WERI-Rb-1 (cell line): Measurements from ENCODE around the gene PRRC2B.

ENCODE experiments used
- DNase-seq: peaks from one replicate; pipeline ENCODE4 v3.0.0-alpha.2; 2020
- H3K27ac ChIP-seq: fragments of 250-450 bp; sonication (Bioruptor Pico); 2 replicates; pipeline ENCODE4 v1.5.1; 2020; ENCODE audit warnings: mild to moderate bottlenecking, moderate library complexity
- H3K27me3 ChIP-seq: fragments of 250-450 bp; sonication (Bioruptor Pico); 2 replicates; pipeline ENCODE4 v1.5.1; 2021; ENCODE audit warnings: mild to moderate bottlenecking, low read depth, moderate library complexity; ENCODE audit not compliant: insufficient read depth, severe bottlenecking
- H3K36me3 ChIP-seq: fragments of 250-450 bp; sonication (Bioruptor Pico); 2 replicates; pipeline ENCODE4 v1.5.1; 2020; ENCODE audit warnings: mild to moderate bottlenecking, moderate library complexity
- H3K4me3 ChIP-seq: 2 replicates; pipeline ENCODE4 v1.5.1; 2011; ENCODE audit warnings: low read depth, mild to moderate bottlenecking, control low read depth, low read length
- H3K9me3 ChIP-seq: fragments of 250-450 bp; sonication (Bioruptor Pico); 2 replicates; pipeline ENCODE4 v1.5.1; 2021; ENCODE audit warnings: mild to moderate bottlenecking, moderate library complexity; ENCODE audit not compliant: severe bottlenecking
- CTCF ChIP-seq: IDR thresholded peaks from 2 replicates; pipeline ENCODE4 v1.5.1; 2011; ENCODE audit warnings: low read depth, mild to moderate bottlenecking, control low read depth, inconsistent platforms, low read length

The PRRC2B gene

GRCh38 chr9:131419026-131419614, 25.2 kb downstream of the PRRC2B start:
- Histone ChIP-seq H3K27ac (no peak overlapping the region; the same call in 1 of the 2 replicates), H3K4me3 (no peak overlapping the region), H3K9me3 (no peaks in the 10 kb centered on the region), H3K36me3 (peaks cover 80% of the 10 kb centered on the region), H3K27me3 (no peaks in the 10 kb centered on the region)
- no peak for TF ChIP-seq CTCF
- DNase-seq, result no peak

- Histone ChIP-seq H3K4me3 (no peak overlapping the region), H3K36me3 (peaks cover 83% of the 10 kb centered on the region), H3K9me3 (no peaks in the 10 kb centered on the region), H3K27me3 (no peaks in the 10 kb centered on the region), H3K27ac (no peak overlapping the region; the same call in 1 of the 2 replicates)
- DNase-seq, result no peak
- TF ChIP-seq CTCF, result no peak
These were observed 25.8 kb downstream of the PRRC2B start for GRCh38 chr9:131419716-131420115.

- no peaks in the 10 kb centered on the region for H3K9me3 ChIP-seq
- H3K36me3 ChIP-seq, result peaks cover 83% of the 10 kb centered on the region
- no peak for TF ChIP-seq CTCF
- no peak overlapping the region for H3K27ac ChIP-seq
- DNase-seq, result no peak
- H3K27me3 ChIP-seq, result no peaks in the 10 kb centered on the region
- no peak overlapping the region for H3K4me3 ChIP-seq
These were observed 27.2 kb downstream of the PRRC2B start for GRCh38 chr9:131420980-131421624.

- Histone ChIP-seq H3K4me3 (no peak overlapping the region), H3K27me3 (no peaks in the 10 kb centered on the region), H3K9me3 (no peaks in the 10 kb centered on the region), H3K36me3 (peaks cover 83% of the 10 kb centered on the region), H3K27ac (peak overlapping the region; percentile 19; the same call in 1 of the 2 replicates)
- no peak for DNase-seq
- no peak for TF ChIP-seq CTCF
These were observed 27.8 kb downstream of the PRRC2B start for GRCh38 chr9:131421691-131422090.

- TF ChIP-seq CTCF, result no peak
- H3K27me3 ChIP-seq, result no peaks in the 10 kb centered on the region
- peak overlapping the region; percentile 19; the same call in 1 of the 2 replicates for H3K27ac ChIP-seq
- peaks cover 77% of the 10 kb centered on the region for H3K36me3 ChIP-seq
- DNase-seq, result no peak
- H3K4me3 ChIP-seq, result no peak overlapping the region
- H3K9me3 ChIP-seq, result no peaks in the 10 kb centered on the region
These were observed 28.4 kb downstream of the PRRC2B start for GRCh38 chr9:131422241-131422792.

- no peak for TF ChIP-seq CTCF
- H3K27ac ChIP-seq, result no peak overlapping the region
- no peaks in the 10 kb centered on the region for H3K9me3 ChIP-seq
- DNase-seq, result no peak
- H3K36me3 ChIP-seq, result peaks cover 69% of the 10 kb centered on the region
- H3K4me3 ChIP-seq, result no peak overlapping the region
- no peaks in the 10 kb centered on the region for H3K27me3 ChIP-seq
These were observed 29.3 kb downstream of the PRRC2B start for GRCh38 chr9:131423171-131423581.
